Renal cortex interstitium (tissue), 11 donors: ENCODE measurements around the gene NMRAL1. TPM values are rescaled to one million over a fixed set of nuclear protein-coding genes. Genes with fewer than 3 reads are reported as not detected.

Experiments used
- DNase-seq, 11 donors: peaks; one replicate each; pipeline ENCODE4 v3.0.0-alpha.2; 2013; ENCODE audit warnings: low read depth in 9 of 11, low spot score in 4 of 11; ENCODE audit errors: extremely low read depth in 1 of 11
- polyA plus RNA-seq, 3 donors: library from polyadenylated mRNA; unstranded; fragments of 120-200 nt; gene quantifications; one replicate each; pipeline ENCODE4 v1.2.1, GENCODE V29; 2013; ENCODE audit not compliant: insufficient read length in 3 of 3

NMRAL1 gene
- polyA plus RNA-seq, 3 donors = 32.3 to 54.2 (median 43.5) TPM

DNA sequence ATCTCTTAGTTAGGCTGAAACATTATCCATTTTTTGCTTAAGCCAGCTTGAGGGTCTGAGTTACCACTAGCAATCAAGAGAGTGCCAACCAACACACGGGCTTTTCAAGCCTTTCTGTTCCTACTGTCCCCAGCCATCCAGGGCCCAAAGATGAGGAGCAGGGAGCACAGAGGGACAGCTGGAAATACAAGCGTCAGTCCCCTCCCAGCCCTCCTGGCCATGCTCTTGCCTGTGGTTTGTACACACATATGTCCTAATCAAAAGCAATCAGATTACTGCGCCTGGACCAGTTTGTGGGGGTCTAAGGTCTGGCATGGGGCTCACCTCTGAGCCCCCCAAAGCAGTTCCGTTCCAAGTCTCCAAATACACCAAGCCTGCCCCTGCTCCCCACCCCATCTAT is 61.6 kb downstream of the NMRAL1 start:
- DNase-seq = no peak

- no peak for DNase-seq
Measured at GRCh38 chr16:4412159-4412558, 62.3 kb downstream of the NMRAL1 start.

Other genes starting within 250 kb of the NMRAL1 start
- 1 to 10 TPM in 1 of 3 donors, under 1 TPM in 2; 0.76 to 1.4 (median 0.98) TPM for gene SRL, start 232.5 kb downstream of the NMRAL1 start, polyA plus RNA-seq
- 10 to 100 TPM; 23.5 to 25.6 (median 25.4) TPM for gene TFAP4, start 201.6 kb downstream of the NMRAL1 start, polyA plus RNA-seq
- 10 to 100 TPM; 29.1 to 51.0 (median 46.0) TPM for gene GLIS2, start 158.6 kb downstream of the NMRAL1 start, polyA plus RNA-seq
- 10 to 100 TPM; 17.0 to 35.2 (median 27.2) TPM for gene PAM16, start 123.3 kb downstream of the NMRAL1 start, polyA plus RNA-seq
- 10 to 100 TPM; 30.0 to 64.1 (median 57.5) TPM for gene VASN, start 102.8 kb downstream of the NMRAL1 start, polyA plus RNA-seq
- 10 to 100 TPM; 14.7 to 26.7 (median 21.5) TPM for gene CORO7, start 58.0 kb downstream of the NMRAL1 start, polyA plus RNA-seq
- gene DNAJA3, start 48.8 kb downstream of the NMRAL1 start, polyA plus RNA-seq = 10 to 100 TPM; 38.4 to 47.0 (median 40.4) TPM
- gene HMOX2, start 1.8 kb upstream of the NMRAL1 start, polyA plus RNA-seq = 10 to 100 TPM; 42.0 to 50.8 (median 42.4) TPM
- gene CDIP1, start 64.1 kb upstream of the NMRAL1 start, polyA plus RNA-seq = 10 to 100 TPM; 27.9 to 33.2 (median 31.3) TPM
- gene C16orf96, start 81.7 kb upstream of the NMRAL1 start, polyA plus RNA-seq = under 1 TPM; 0.16 to 0.27 (median 0.24) TPM
- gene UBALD1, start 140.3 kb upstream of the NMRAL1 start, polyA plus RNA-seq = 10 to 100 TPM; 11.6 to 31.8 (median 23.5) TPM
- gene MGRN1, start 150.2 kb upstream of the NMRAL1 start, polyA plus RNA-seq = 10 to 100 TPM; 42.5 to 68.9 (median 51.9) TPM
- gene NUDT16L1, start 218.9 kb upstream of the NMRAL1 start, polyA plus RNA-seq = 10 to 100 TPM; 33.9 to 53.0 (median 43.9) TPM